Neural progenitor cell (in vitro differentiated cells): ENCODE results near the gene STK24. TPM values are rescaled to one million over a fixed set of nuclear protein-coding genes. Genes with fewer than 3 reads are reported as not detected.

Experiments used
- DNase-seq: peaks from one replicate; pipeline ENCODE4 v3.0.0-alpha.2; 2016; ENCODE audit warnings: low spot score
- H2AFZ ChIP-seq: fragments of 200-600 bp; sonication (generic); replicated peaks from 2 replicates; pipeline ENCODE4 v1.6.1; 2016; ENCODE audit warnings: antibody characterized with exemption
- H3F3A ChIP-seq: fragments of 200-600 bp; sonication (generic); 2 replicates; pipeline ENCODE4 v1.6.1; 2016; ENCODE audit warnings: antibody characterized with exemption, low read depth
- H3K27ac ChIP-seq: fragments of 200-600 bp; sonication (generic); 2 replicates; pipeline ENCODE4 v1.5.1; 2016; ENCODE audit warnings: mild to moderate bottlenecking
- H3K27me3 ChIP-seq: fragments of 200-600 bp; sonication (generic); 2 replicates; pipeline ENCODE4 v1.6.1; 2016; ENCODE audit warnings: mild to moderate bottlenecking, moderate library complexity
- H3K36me3 ChIP-seq: fragments of 200-600 bp; sonication (generic); 2 replicates; pipeline ENCODE4 v1.5.1; 2016
- H3K4me1 ChIP-seq: fragments of 200-600 bp; sonication (generic); 2 replicates; pipeline ENCODE4 v1.6.1; 2016; ENCODE audit warnings: mixed run types
- H3K4me2 ChIP-seq: fragments of 200-600 bp; sonication (generic); 2 replicates; pipeline ENCODE4 v1.6.1; 2016
- H3K4me3 ChIP-seq: fragments of 200-600 bp; sonication (generic); 2 replicates; pipeline ENCODE4 v1.5.1; 2016
- H3K79me2 ChIP-seq: fragments of 200-600 bp; sonication (generic); 2 replicates; pipeline ENCODE4 v1.6.1; 2016; ENCODE audit warnings: low read depth
- H3K9ac ChIP-seq: fragments of 200-600 bp; sonication (generic); 2 replicates; pipeline ENCODE4 v1.6.1; 2016
- H3K9me3 ChIP-seq: fragments of 200-600 bp; sonication (generic); 2 replicates; pipeline ENCODE4 v1.5.1; 2016; ENCODE audit warnings: low read depth
- H4K20me1 ChIP-seq: fragments of 200-600 bp; sonication (generic); 2 replicates; pipeline ENCODE4 v1.6.1; 2016; ENCODE audit warnings: low read depth
- H3K27ac Mint-ChIP-seq: 3 replicates; pipeline ENCODE4 v1.8.0; 2021; ENCODE audit warnings: mixed read lengths
- H3K27me3 Mint-ChIP-seq: 2 replicates; pipeline ENCODE4 v1.8.0; 2022; ENCODE audit warnings: low read depth, mild to moderate bottlenecking, inconsistent platforms, moderate library complexity, mixed read lengths; ENCODE audit not compliant: insufficient read depth
- H3K36me3 Mint-ChIP-seq: 3 replicates; pipeline ENCODE4 v1.8.0; 2021; ENCODE audit warnings: mixed read lengths
- H3K4me1 Mint-ChIP-seq: 3 replicates; pipeline ENCODE4 v1.8.0; 2021; ENCODE audit warnings: mixed read lengths
- H3K4me3 Mint-ChIP-seq: 3 replicates; pipeline ENCODE4 v1.8.0; 2021; ENCODE audit warnings: mild to moderate bottlenecking, moderate library complexity, mixed read lengths
- H3K9me3 Mint-ChIP-seq: 3 replicates; pipeline ENCODE4 v1.8.0; 2020; ENCODE audit warnings: mixed read lengths
- CTCF ChIP-seq: fragments of 200-600 bp; sonication (generic); IDR thresholded peaks from 2 replicates; pipeline ENCODE4 v1.5.1; 2017; ENCODE audit warnings: antibody characterized with exemption, mild to moderate bottlenecking
- EZH2 ChIP-seq: fragments of 200-600 bp; sonication (generic); IDR thresholded peaks from 2 replicates; pipeline ENCODE4 v1.6.1; 2017; ENCODE audit warnings: antibody characterized with exemption, mild to moderate bottlenecking, moderate library complexity
- EZH2phosphoT487 ChIP-seq: fragments of 200-600 bp; sonication (generic); IDR thresholded peaks from 2 replicates; pipeline ENCODE4 v1.6.1; 2017; ENCODE audit warnings: antibody characterized with exemption
- total RNA-seq: library from RNA; depleted of rRNA; stranded (reverse); fragments of >200 nt; gene quantifications from 2 replicates; pipeline ENCODE4 v1.2.3, GENCODE V29; 2015; ENCODE audit warnings: low replicate concordance

The STK24 gene
- total RNA-seq, 1 donor from 2014 or later = 330 TPM

GRCh38 chr13:98584668-98585397 is 7.9 kb upstream of the STK24 start:
- H3K4me1 Mint-ChIP-seq = peaks cover 29% of the 10 kb centered on the region
- TF ChIP-seq EZH2 (no peak), CTCF (no peak), EZH2phosphoT487 (no peak)
- no peaks in the 10 kb centered on the region for H3K36me3 ChIP-seq
- no peaks in the 10 kb centered on the region for H3K79me2 ChIP-seq
- no peaks in the 10 kb centered on the region for H3F3A ChIP-seq
- no peak overlapping the region for H3K9ac ChIP-seq
- H3K4me3 Mint-ChIP-seq = no peak overlapping the region
- no peak overlapping the region for H3K4me3 ChIP-seq
- no peaks in the 10 kb centered on the region for H3K27me3 ChIP-seq
- no peak overlapping the region for H3K27ac Mint-ChIP-seq
- H3K9me3 Mint-ChIP-seq = peaks cover 2% of the 10 kb centered on the region
- peaks cover 2% of the 10 kb centered on the region for H3K27me3 Mint-ChIP-seq
- no peaks in the 10 kb centered on the region for H3K4me1 ChIP-seq
- H2AFZ ChIP-seq = no peak overlapping the region
- no peak for DNase-seq
- H3K36me3 Mint-ChIP-seq = peaks cover 3% of the 10 kb centered on the region
- no peak overlapping the region for H3K4me2 ChIP-seq
- H3K9me3 ChIP-seq = no peaks in the 10 kb centered on the region
- H4K20me1 ChIP-seq = no peaks in the 10 kb centered on the region
- H3K27ac ChIP-seq = no peak overlapping the region

- Histone ChIP-seq H3K79me2 (peaks cover 4% of the 10 kb centered on the region), H3K4me2 (no peak overlapping the region), H3K9me3 (no peaks in the 10 kb centered on the region), H3K36me3 (no peaks in the 10 kb centered on the region), H3K4me1 (peaks cover 16% of the 10 kb centered on the region), H3K27ac (no peak overlapping the region), H3F3A (peaks cover 5% of the 10 kb centered on the region), H3K4me3 (no peak overlapping the region), H3K9ac (no peak overlapping the region), H4K20me1 (no peaks in the 10 kb centered on the region), H3K27me3 (no peaks in the 10 kb centered on the region), H2AFZ (no peak overlapping the region)
- TF ChIP-seq EZH2 (no peak), CTCF (no peak), EZH2phosphoT487 (no peak)
- DNase-seq = no peak
- Mint-ChIP-seq H3K4me3 (no peak overlapping the region), H3K9me3 (no peaks in the 10 kb centered on the region), H3K36me3 (peaks cover 3% of the 10 kb centered on the region), H3K27ac (peak overlapping the region; percentile 8), H3K27me3 (no peaks in the 10 kb centered on the region), H3K4me1 (peaks cover 43% of the 10 kb centered on the region)
Observed at GRCh38 chr13:98582947-98583346, 6.0 kb upstream of the STK24 start.

- Histone ChIP-seq H3K4me3 (no peak overlapping the region), H3F3A (peaks cover 12% of the 10 kb centered on the region), H3K4me1 (peaks cover 16% of the 10 kb centered on the region), H3K27ac (no peak overlapping the region), H3K9ac (no peak overlapping the region), H4K20me1 (no peaks in the 10 kb centered on the region), H3K9me3 (no peaks in the 10 kb centered on the region), H3K27me3 (no peaks in the 10 kb centered on the region), H3K36me3 (no peaks in the 10 kb centered on the region), H2AFZ (no peak overlapping the region), H3K4me2 (no peak overlapping the region), H3K79me2 (peaks cover 4% of the 10 kb centered on the region)
- Mint-ChIP-seq H3K4me3 (no peak overlapping the region), H3K9me3 (no peaks in the 10 kb centered on the region), H3K27ac (peak overlapping the region; percentile 62), H3K4me1 (peaks cover 48% of the 10 kb centered on the region), H3K36me3 (peaks cover 3% of the 10 kb centered on the region), H3K27me3 (no peaks in the 10 kb centered on the region)
- TF ChIP-seq EZH2phosphoT487 (no peak), CTCF (no peak), EZH2 (no peak)
- DNase-seq = no peak
Observed at GRCh38 chr13:98581971-98582702, 5.2 kb upstream of the STK24 start.
